ENCODE measurements around the gene ATP7B.

ATP7B gene

GRCh38 chr13:51957377-51958216, 53.7 kb downstream of the ATP7B start:
- DNase-seq (ENCODE audit: low read depth, low spot score): no peak
- H3K4me3 ChIP-seq (ENCODE audit: low read length): no peak overlapping the region

DNA sequence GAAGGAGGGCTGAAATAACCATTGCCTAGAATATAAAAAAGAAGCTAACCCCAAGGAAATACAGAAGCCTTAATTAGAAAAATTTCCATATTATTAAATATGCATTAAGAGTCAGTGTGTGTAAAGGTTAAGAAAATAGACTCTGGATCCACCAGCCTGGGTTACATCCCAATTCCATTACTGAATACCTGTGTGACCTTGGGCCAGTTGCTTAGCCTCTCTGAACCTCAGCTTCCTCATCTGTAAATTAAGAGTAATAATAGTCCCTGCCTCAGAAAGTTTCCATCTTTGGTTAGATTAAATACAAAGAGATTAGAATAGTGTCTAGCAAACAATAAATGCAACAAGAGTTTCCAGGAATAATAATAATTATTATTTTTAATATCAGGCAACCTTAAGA, 54.5 kb downstream of the ATP7B start:
- H3K4me3 ChIP-seq (ENCODE audit: low read length): no peak overlapping the region
- DNase-seq (ENCODE audit: low read depth, low spot score): no peak

GRCh38 chr13:51955816-51956603, 55.2 kb downstream of the ATP7B start:
- DNase-seq (ENCODE audit: low read depth, low spot score): no peak
- H3K4me3 ChIP-seq (ENCODE audit: low read length): no peak overlapping the region

- DNase-seq (ENCODE audit: low read depth, low spot score): no peak
These were observed 55.9 kb downstream of the ATP7B start for GRCh38 chr13:51955281-51955771.

GRCh38 chr13:51953347-51954195, 57.7 kb downstream of the ATP7B start:
- no peak overlapping the region for H3K4me3 ChIP-seq (ENCODE audit: low read length)
- DNase-seq (ENCODE audit: low read depth, low spot score): peak; percentile 28

More at GRCh38 chr13:51955281-51955771, 55.9 kb downstream of the ATP7B start:
- no peak overlapping the region for H3K4me3 ChIP-seq (ENCODE audit: low read length)

- peak; percentile 28 for DNase-seq (ENCODE audit: low read depth, low spot score)
- no peak overlapping the region for H3K4me3 ChIP-seq (ENCODE audit: low read length)
These were observed 60.5 kb downstream of the ATP7B start for GRCh38 chr13:51950722-51951121.

DNA sequence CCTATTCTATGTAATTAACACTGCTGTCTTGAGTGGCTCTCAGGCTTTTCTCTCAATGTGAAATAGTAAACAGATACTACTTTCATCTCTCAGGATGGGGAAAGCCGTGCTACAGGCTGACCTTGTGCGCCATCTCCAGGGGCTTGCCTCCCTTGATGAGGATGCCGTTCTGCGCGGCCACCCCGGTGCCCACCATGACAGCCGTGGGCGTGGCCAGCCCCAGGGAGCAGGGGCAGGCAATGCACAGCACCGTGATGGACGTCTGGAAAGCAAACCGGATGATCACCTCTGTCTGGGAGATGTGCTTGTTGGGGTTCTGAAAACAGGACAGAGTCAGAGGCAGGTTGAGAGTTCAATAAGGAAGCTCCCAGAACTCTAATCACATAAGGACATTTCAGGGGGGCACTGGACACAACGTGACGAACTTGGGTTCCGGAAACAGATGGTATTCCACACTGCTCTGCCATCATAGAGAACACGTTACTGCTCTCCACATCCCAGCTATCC, 65.0 kb downstream of the ATP7B start:
- no peak for DNase-seq (ENCODE audit: low read depth, low spot score)
- H3K4me3 ChIP-seq (ENCODE audit: low read length): no peak overlapping the region

- H3K4me3 ChIP-seq (ENCODE audit: low read length): no peak overlapping the region
- DNase-seq (ENCODE audit: low read depth, low spot score): no peak
These were observed 66.1 kb downstream of the ATP7B start for GRCh38 chr13:51945149-51945548.

DNA sequence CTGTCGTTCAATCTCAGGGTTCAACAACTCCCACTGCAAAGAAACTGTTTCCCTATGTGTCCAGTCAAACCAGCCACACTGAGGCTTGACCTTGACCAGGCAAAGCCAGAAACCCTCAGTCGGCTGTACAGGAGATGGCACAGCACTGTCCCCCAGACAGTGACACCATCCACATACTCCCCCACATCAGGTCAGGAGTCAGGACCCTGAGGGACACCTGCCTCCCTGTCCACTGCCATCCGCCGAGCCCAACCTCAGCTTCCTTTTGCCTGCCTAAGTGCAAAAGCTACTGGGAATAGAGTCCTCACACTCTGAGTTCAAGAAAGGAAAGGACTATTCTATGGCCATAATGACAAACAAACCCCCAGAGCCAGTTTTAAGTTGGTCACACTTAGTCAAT, 66.8 kb downstream of the ATP7B start:
- DNase-seq (ENCODE audit: low read depth, low spot score): no peak
- H3K4me3 ChIP-seq (ENCODE audit: low read length): no peak overlapping the region

DNA sequence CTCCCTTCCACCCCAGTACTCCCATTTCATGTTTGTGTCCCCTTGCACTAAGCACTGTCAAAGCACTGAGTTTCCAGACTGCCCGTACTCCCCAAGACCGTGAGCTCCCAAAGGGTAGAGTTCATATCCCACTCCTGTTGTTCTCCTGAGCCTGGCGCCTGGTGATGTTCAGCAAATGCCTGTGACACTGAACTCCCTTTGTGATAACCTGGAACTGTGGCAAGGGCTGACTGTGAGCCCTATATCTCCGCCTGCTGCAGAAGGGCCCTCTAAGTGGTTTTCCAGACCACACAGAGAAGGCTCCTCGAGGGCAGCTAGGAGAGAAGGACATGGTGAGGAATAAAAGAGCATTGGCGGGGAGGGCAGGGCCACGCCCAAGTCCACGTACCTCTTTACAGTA, 67.5 kb downstream of the ATP7B start:
- no peak overlapping the region for H3K4me3 ChIP-seq (ENCODE audit: low read length)
- DNase-seq (ENCODE audit: low read depth, low spot score): no peak

- peak; percentile 28 for DNase-seq (ENCODE audit: low read depth, low spot score)
- no peak overlapping the region for H3K4me3 ChIP-seq (ENCODE audit: low read length)
These were observed 69.1 kb downstream of the ATP7B start for GRCh38 chr13:51942189-51942588.

DNA sequence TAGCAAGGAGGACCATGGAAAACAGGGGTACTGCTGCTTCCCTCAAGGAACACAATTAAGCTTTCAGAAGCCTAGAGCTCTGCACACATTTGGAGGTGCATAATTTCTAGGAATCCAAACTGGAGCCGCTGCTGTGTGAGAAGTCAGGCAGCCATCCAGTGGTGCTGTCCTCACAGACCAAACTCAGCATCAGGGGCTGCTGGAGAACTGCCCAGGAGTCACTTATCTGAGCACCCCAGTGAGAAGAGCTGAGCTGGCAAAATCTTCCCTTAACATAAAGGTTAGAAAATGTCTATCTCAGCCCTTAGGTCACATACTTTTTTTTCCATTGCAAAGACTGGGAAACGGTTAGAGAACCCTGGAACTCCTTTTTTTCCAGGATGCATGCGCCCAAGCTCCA, 72.8 kb downstream of the ATP7B start:
- no peak for DNase-seq (ENCODE audit: low read depth, low spot score)
- H3K4me3 ChIP-seq (ENCODE audit: low read length): no peak overlapping the region

DNA sequence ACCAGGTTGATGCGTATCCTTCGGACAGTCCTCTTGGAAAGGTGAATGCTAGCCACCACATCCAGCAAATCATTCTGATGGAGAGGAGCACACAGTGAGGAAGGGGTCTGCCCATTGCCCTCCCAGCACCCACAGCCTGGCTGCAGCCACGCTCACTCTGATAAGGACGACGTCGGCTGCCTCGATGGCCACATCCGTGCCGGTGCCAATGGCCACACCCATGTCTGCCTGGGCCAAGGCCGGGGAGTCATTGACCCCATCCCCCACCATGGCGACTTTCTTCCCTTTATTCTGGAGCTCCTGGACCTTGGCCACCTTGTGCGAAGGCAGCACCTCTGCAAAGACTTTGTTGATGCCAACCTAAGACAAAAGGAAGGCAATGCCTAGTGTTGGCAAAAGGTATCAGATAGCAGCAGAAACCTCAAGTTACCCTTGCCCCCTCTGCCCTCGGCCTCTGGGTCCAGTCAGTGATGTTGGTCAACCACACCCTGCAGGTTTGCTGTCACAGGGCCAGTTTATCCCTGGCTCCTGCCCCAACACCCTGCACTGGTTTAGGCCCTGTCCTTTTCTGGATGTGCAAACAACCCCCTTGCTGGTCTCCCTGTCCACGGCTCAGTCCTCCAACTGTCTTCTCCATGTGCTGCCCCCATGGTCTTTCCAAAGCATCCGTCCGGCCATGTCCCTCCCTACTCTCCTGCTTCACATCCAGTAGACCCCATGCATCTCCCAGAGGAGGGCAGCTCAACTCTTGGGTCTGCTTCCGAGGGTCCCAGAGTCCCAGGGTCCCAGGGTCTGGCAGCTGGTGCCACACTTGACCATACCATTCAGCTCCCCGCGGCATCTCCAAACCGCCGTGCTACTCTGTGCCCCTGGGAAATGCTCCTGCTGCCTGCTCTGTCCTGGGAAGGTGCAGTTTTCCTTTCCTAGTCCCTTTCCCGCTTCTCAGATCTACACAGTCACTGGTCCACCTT, 73.6 kb downstream of the ATP7B start:
- H3K4me3 ChIP-seq (ENCODE audit: low read length): no peak overlapping the region

GRCh38 chr13:51935326-51936171, 75.7 kb downstream of the ATP7B start:
- no peak overlapping the region for H3K4me3 ChIP-seq (ENCODE audit: low read length)
- DNase-seq (ENCODE audit: low read depth, low spot score): no peak

More for the DNA sequence above, 73.6 kb downstream of the ATP7B start:
- no peak for DNase-seq (ENCODE audit: low read depth, low spot score)

GRCh38 chr13:51934461-51935087, 76.7 kb downstream of the ATP7B start:
- no peak overlapping the region for H3K4me3 ChIP-seq (ENCODE audit: low read length)
- DNase-seq (ENCODE audit: low read depth, low spot score): no peak

- H3K4me3 ChIP-seq (ENCODE audit: low read length): no peak overlapping the region
- DNase-seq (ENCODE audit: low read depth, low spot score): no peak
These were observed 77.7 kb downstream of the ATP7B start for GRCh38 chr13:51933466-51934058.

Data from Jurkat, Clone E6-1 (cell line).